ENCODE measurements around the gene CCDC88B. TPM values are rescaled to one million over a fixed set of nuclear protein-coding genes. Genes with fewer than 3 reads are reported as not detected.
"Not testable (repeated sequence)": the region's sequence is repeated elsewhere in the genome, so short reads cannot be mapped to it uniquely, and the experiment has no call there.

CCDC88B gene
- total and polyA plus RNA-seq, 4 donors = 3.5 to 4.9 (median 4.0) TPM

DNA sequence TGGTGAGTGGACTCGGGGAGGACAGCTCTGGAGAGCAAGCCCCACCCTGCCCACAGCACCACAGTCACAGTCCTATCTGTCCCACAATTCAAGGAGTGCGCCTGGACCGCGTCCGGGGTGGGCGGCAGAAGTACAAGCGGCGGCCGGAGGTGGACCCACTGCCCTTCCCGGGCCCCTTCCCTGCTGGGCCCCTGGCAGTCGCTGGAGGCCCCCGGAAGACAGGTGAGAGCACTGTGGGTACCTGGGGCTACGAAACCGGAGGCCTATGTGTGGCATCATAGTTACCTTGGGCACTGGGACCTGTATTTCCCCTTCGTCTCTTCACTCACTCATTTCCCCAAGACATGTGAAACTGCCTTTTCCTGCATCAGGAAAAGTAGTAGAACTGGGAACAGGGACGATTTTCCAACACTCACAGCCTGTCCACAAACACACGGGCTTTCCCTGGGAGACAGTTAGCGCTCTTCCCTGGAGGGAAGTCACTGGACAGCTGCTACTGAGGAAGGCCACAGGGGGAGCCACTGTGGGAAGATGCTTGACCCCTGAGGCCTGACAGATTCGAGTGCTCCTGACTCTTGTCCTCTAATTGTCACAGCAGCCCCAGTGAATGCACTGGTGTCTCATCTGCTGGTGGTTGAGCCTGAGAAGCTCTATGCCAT is 25.7 kb upstream of the CCDC88B start:
- no peaks in the 10 kb centered on the region for H3K9me3 ChIP-seq (ENCODE audit: control insufficient read depth in 4 of 4, low read length in 3 of 4)
- no peaks in the 10 kb centered on the region for H3K27me3 ChIP-seq (ENCODE audit: control insufficient read depth in 4 of 4, insufficient read depth in 4 of 4, low read length in 3 of 4)
- TF ChIP-seq JUND (IDR thresholded peaks at IDR 0.05) (no peak), TAF1 (conservative IDR thresholded peaks at IDR 0.05) (no peak), RXRA (IDR thresholded peaks at IDR 0.05) (no peak), NR2F2 (IDR thresholded peaks at IDR 0.05) (no peak), HNF4A (conservative IDR thresholded peaks at IDR 0.05) (no peak), YY1 (IDR thresholded peaks at IDR 0.05) (no peak), EGR1 (IDR thresholded peaks at IDR 0.05; ENCODE audit: low read depth in 2 of 2) (no peak), RAD21 (IDR thresholded peaks at IDR 0.05) (no peak), HNF4G (IDR thresholded peaks at IDR 0.05) (no peak), GABPA (IDR thresholded peaks at IDR 0.05 in 1 of 2, conservative IDR thresholded peaks at IDR 0.05 in 1 of 2) (no peak), FOXA1 (IDR thresholded peaks at IDR 0.05) (no peak), FOXA2 (IDR thresholded peaks at IDR 0.05) (no peak)
- TF ChIP-seq, protein P1, sequence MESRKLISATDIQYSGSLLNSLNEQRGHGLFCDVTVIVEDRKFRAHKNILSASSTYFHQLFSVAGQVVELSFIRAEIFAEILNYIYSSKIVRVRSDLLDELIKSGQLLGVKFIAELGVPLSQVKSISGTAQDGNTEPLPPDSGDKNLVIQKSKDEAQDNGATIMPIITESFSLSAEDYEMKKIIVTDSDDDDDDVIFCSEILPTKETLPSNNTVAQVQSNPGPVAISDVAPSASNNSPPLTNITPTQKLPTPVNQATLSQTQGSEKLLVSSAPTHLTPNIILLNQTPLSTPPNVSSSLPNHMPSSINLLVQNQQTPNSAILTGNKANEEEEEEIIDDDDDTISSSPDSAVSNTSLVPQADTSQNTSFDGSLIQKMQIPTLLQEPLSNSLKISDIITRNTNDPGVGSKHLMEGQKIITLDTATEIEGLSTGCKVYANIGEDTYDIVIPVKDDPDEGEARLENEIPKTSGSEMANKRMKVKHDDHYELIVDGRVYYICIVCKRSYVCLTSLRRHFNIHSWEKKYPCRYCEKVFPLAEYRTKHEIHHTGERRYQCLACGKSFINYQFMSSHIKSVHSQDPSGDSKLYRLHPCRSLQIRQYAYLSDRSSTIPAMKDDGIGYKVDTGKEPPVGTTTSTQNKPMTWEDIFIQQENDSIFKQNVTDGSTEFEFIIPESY (IDR thresholded peaks at IDR 0.05) = no peak
- TF ChIP-seq, protein P2, sequence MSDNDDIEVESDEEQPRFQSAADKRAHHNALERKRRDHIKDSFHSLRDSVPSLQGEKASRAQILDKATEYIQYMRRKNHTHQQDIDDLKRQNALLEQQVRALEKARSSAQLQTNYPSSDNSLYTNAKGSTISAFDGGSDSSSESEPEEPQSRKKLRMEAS (IDR thresholded peaks at IDR 0.05) = no peak
- TF ChIP-seq, protein P3, sequence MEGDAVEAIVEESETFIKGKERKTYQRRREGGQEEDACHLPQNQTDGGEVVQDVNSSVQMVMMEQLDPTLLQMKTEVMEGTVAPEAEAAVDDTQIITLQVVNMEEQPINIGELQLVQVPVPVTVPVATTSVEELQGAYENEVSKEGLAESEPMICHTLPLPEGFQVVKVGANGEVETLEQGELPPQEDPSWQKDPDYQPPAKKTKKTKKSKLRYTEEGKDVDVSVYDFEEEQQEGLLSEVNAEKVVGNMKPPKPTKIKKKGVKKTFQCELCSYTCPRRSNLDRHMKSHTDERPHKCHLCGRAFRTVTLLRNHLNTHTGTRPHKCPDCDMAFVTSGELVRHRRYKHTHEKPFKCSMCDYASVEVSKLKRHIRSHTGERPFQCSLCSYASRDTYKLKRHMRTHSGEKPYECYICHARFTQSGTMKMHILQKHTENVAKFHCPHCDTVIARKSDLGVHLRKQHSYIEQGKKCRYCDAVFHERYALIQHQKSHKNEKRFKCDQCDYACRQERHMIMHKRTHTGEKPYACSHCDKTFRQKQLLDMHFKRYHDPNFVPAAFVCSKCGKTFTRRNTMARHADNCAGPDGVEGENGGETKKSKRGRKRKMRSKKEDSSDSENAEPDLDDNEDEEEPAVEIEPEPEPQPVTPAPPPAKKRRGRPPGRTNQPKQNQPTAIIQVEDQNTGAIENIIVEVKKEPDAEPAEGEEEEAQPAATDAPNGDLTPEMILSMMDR (IDR thresholded peaks at IDR 0.05; ENCODE audit: low read depth, low read length, missing input control) = no peak
- DNase-seq (ENCODE audit: low spot score) = no peak
- no peak overlapping the region for H3K4me3 ChIP-seq (ENCODE audit: low read depth in 1 of 3, low read length in 3 of 3)
- WGBS = 87% methylated on average over 19 of the region's 19 CpGs
- no peak overlapping the region for H3K27ac ChIP-seq (ENCODE audit: low read depth in 1 of 2, low read length in 2 of 2)
- H3K9ac ChIP-seq (ENCODE audit: low read depth in 1 of 2, low read length in 2 of 2) = no peak overlapping the region
- H3K4me1 ChIP-seq (ENCODE audit: control insufficient read depth in 4 of 4, insufficient read depth in 4 of 4, low read length in 3 of 4) = peaks cover 7 to 56% (median 42%) of the 10 kb centered on the region in 4 donors
- peaks cover 4 to 26% (median 9%) of the 10 kb centered on the region in 4 donors for H3K36me3 ChIP-seq (ENCODE audit: control insufficient read depth in 4 of 4, insufficient read depth in 3 of 4, low read depth in 1 of 4, low read length in 3 of 4)

DNA sequence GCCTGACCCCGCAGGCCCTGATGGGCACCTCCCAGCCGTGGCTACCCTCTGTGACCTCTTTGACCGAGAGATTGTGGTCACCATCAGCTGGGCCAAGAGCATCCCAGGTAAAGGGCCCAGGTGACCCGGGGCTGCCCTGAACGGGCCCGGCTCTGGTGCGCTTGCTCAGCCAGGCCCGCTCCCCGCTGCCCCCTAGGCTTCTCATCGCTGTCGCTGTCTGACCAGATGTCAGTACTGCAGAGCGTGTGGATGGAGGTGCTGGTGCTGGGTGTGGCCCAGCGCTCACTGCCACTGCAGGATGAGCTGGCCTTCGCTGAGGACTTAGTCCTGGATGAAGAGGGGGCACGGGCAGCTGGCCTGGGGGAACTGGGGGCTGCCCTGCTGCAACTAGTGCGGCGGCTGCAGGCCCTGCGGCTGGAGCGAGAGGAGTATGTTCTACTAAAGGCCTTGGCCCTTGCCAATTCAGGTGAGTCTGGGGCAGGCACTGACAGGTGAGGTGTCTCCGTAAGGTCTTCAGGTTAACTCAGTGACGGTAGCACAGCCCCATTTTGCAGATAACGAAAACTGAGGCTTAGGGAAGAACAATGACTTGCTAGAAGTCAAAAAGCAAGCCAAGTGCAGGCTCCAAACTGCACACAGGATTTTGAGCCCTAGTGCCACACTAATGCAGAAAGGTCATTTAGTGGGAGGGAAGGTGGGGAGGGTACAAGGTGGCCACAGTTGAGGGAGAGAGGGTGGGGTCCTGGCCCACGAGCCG is 25.0 kb upstream of the CCDC88B start:
- H3K27me3 ChIP-seq (ENCODE audit: control insufficient read depth in 4 of 4, insufficient read depth in 4 of 4, low read length in 3 of 4) = no peaks in the 10 kb centered on the region
- H3K4me3 ChIP-seq (ENCODE audit: low read depth in 1 of 3, low read length in 3 of 3) = no peak overlapping the region
- WGBS = 81% methylated on average over 24 of the region's 24 CpGs
- peaks cover 7 to 49% (median 37%) of the 10 kb centered on the region in 4 donors for H3K4me1 ChIP-seq (ENCODE audit: control insufficient read depth in 4 of 4, insufficient read depth in 4 of 4, low read length in 3 of 4)
- no peaks in the 10 kb centered on the region for H3K9me3 ChIP-seq (ENCODE audit: control insufficient read depth in 4 of 4, low read length in 3 of 4)
- H3K9ac ChIP-seq (ENCODE audit: low read depth in 1 of 2, low read length in 2 of 2) = no peak overlapping the region
- TF ChIP-seq GABPA (IDR thresholded peaks at IDR 0.05 in 1 of 2, conservative IDR thresholded peaks at IDR 0.05 in 1 of 2) = no peak
- H3K27ac ChIP-seq (ENCODE audit: low read depth in 1 of 2, low read length in 2 of 2) = no peak overlapping the region
- H3K36me3 ChIP-seq (ENCODE audit: control insufficient read depth in 4 of 4, insufficient read depth in 3 of 4, low read depth in 1 of 4, low read length in 3 of 4) = peaks cover 4 to 26% (median 9%) of the 10 kb centered on the region in 4 donors
- no peak for DNase-seq (ENCODE audit: low spot score)

DNA sequence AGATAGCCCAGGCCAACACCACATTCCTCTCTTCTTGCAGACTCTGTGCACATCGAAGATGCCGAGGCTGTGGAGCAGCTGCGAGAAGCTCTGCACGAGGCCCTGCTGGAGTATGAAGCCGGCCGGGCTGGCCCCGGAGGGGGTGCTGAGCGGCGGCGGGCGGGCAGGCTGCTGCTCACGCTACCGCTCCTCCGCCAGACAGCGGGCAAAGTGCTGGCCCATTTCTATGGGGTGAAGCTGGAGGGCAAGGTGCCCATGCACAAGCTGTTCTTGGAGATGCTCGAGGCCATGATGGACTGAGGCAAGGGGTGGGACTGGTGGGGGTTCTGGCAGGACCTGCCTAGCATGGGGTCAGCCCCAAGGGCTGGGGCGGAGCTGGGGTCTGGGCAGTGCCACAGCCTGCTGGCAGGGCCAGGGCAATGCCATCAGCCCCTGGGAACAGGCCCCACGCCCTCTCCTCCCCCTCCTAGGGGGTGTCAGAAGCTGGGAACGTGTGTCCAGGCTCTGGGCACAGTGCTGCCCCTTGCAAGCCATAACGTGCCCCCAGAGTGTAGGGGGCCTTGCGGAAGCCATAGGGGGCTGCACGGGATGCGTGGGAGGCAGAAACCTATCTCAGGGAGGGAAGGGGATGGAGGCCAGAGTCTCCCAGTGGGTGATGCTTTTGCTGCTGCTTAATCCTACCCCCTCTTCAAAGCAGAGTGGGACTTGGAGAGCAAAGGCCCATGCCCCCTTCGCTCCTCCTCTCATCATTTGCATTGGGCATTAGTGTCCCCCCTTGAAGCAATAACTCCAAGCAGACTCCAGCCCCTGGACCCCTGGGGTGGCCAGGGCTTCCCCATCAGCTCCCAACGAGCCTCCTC is 24.1 kb upstream of the CCDC88B start:
- DNase-seq (ENCODE audit: low spot score); H3K27me3 ChIP-seq (ENCODE audit: control insufficient read depth in 4 of 4, insufficient read depth in 4 of 4, low read length in 3 of 4); H3K27ac ChIP-seq (ENCODE audit: low read depth in 1 of 2, low read length in 2 of 2); H3K9ac ChIP-seq (ENCODE audit: low read depth in 1 of 2, low read length in 2 of 2); H3K9me3 ChIP-seq (ENCODE audit: control insufficient read depth in 4 of 4, low read length in 3 of 4); H3K4me3 ChIP-seq (ENCODE audit: low read depth in 1 of 3, low read length in 3 of 3): not testable (repeated sequence)
- Histone ChIP-seq H3K4me1 (ENCODE audit: control insufficient read depth in 4 of 4, insufficient read depth in 4 of 4, low read length in 3 of 4) (peaks cover 5 to 44% (median 34%) of the 10 kb centered on the region in 4 donors), H3K36me3 (ENCODE audit: control insufficient read depth in 4 of 4, insufficient read depth in 3 of 4, low read depth in 1 of 4, low read length in 3 of 4) (peaks cover 4 to 33% (median 10%) of the 10 kb centered on the region in 4 donors)
- 80% methylated on average over 25 of the region's 25 CpGs for WGBS

Measured in liver (tissue), 9 donors.